Dedifferentiated amniotic fluid mesenchymal stem cell (primary cell): ENCODE data around the gene ANKRD24.
"Not testable (repeated sequence)": the region's sequence is repeated elsewhere in the genome, so short reads cannot be mapped to it uniquely, and the experiment has no call there.

ENCODE experiments used
- DNase-seq: peaks from one replicate; pipeline ENCODE4 v3.0.0-alpha.2; 2016; ENCODE audit errors: extremely low spot score

ANKRD24 gene

DNA sequence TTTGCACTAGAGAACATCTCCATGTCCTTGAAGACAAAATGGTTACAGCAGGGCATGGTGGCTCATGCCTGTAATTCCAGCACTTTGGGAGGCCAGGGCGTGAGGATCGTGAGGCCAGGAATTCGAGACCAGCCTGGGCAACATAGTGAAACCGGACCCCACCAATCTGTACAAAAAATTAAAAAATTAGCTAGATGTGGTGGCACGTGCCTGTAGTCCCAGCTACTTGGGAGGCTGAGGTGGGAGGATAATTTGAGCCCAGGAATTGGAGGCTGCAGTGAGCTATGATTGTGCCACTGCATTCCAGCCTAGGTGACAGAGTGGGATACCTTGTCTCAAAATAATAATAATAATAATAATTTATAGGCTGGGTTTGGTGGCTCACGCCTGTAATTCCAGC is 47.7 kb downstream of the ANKRD24 start:
- not testable (repeated sequence) for DNase-seq

- not testable (repeated sequence) for DNase-seq
Measured at GRCh38 chr19:4231521-4231920, 49.0 kb downstream of the ANKRD24 start.

DNA sequence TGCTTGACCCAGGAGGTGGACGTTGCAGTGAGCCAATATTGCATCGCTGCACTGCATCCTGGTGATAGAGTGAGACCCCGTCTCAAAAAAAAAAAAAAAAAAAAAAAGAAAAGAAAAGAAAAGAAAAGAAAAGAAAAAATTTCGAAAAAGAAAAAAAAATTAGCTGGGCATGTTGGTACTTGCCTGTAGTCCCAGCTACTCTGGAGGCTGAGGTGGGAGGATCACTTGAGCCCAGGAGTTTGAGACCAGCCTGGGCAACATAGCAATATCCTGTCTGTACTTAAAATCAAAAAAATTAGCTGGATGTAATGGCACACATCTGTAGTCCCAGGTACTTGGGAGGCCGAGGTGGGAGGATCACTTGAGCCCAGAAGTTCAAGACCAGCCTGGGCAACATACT is 49.6 kb downstream of the ANKRD24 start:
- not testable (repeated sequence) for DNase-seq

DNA sequence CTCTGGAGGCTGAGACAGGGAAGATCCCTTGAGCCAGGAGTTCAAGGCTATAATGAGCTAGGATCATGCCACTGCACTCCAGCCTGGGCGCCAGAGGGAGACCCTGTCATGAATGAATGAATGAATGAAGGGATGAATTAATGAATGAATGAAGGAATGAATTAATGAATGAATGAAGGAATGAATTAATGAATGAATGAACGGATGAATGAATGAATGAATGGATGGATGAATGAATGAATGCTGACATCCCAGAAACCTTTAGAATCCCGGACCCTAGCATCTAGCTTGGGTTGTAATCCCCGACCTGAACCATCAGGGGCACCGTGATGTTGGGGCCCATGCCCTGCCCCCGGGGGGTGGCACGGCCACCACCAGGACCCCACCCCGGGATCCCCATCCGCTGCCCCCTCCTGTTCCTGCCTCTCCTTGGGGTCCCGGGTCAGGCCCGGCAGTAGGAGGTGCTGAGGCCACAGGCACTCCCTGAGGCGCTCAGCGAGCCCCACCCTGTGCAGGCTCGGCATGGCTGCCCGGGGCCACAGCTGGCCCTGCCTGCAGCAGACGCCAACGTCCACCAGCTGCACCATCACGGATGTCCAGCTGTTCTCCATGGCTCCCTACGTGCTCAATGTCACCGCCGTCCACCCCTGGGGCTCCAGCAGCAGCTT is 50.3 kb downstream of the ANKRD24 start:
- no peak for DNase-seq

- no peak for DNase-seq
Measured at GRCh38 chr19:4233282-4233853, 50.9 kb downstream of the ANKRD24 start.

DNA sequence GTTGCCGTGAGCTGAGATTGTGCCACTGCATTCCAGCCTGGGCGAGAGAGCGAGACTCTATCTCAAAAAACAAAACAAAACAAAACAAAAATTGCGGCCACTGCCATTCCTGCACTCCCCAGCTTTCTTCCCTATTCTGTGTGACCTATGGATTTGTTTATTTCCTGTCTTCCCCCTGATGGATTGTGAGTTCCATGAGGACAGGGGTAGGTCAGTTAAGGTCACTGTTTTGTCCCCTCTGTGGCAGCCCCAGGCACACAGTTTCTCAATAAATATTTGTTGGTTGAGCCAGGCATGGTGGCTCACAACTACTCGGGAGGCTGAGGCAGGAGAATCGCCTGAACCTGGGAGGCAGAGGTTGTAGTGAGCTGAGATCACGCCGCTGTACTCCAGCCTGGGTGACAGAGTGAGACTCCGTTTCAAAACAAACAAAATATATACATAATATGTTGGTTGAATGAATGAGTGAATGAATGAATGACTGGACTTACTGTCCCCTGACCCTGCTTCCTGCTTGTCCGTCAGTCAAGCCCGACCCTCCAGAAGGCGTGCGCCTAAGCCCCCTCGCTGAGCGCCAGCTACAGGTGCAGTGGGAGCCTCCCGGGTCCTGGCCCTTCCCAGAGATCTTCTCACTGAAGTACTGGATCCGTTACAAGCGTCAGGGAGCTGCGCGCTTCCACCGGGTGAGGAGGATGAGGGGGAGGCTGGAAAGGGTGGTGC is 51.8 kb downstream of the ANKRD24 start:
- no peak for DNase-seq

DNA sequence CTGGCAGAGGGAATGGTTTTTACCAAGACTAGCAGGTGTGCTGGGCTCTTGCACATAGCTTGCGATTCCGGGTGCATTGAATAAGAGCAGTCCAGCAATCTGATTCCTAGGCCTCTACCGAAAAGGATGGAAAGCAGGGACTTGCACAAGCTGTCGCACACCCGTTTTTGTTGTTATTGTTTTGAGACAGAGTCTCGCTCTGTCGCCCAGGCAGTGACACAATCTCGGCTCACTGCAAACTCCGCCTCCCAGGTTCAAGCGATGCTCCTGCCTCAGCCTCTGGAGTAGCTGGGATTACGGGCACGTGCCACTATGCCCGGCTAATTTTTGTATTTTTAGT is 52.3 kb downstream of the ANKRD24 start:
- no peak for DNase-seq

DNA sequence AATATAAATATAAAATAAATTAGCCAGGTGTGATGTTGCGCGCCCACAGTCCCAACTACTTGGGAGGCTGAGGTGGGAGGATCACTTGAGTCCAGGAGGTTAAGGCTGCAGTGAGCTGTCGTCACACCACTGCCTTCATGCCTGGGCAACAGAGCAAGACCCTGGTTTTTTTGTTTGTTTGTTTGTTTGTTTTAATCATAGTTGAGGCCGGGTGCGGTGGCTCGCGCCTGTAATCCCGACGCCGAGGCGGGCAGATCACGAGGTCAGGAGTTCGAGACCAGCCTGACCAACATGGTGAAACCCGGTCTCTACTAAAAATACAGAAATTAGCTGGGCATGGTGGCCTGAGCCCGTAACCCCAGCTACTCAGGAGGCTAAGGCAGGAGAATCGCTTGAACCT is 55.0 kb downstream of the ANKRD24 start:
- not testable (repeated sequence) for DNase-seq

- no peak for DNase-seq
Measured at GRCh38 chr19:4238831-4239230, 56.3 kb downstream of the ANKRD24 start.

DNA sequence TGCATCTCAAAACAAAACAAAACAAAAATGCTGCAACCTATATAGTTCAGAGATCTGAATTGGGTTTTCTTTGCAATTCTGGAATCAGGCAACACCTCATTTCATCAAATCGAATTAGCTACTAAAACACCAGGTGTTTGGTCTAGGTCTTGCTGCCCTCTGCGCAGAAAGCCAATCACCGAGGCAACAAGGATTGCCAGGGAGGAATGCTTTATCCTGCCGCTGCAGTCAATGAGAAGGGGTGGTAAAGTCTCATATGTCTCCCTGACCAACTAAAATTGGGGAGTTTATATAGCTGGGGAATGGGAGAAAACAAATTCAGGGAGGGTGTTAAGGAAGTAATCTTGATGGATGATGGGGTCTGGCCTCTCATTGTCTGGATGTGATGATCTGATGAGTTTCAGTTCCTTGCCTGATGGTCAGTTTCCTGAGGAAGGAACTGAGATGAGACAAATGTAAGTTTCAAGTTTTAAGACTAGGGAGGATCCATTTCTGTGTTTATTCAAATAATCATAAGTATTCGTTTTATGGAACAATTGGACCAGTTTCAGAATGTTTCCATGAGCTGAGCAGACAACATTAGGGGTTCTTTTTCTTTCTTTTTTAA is 59.4 kb downstream of the ANKRD24 start:
- DNase-seq = no peak

DNA sequence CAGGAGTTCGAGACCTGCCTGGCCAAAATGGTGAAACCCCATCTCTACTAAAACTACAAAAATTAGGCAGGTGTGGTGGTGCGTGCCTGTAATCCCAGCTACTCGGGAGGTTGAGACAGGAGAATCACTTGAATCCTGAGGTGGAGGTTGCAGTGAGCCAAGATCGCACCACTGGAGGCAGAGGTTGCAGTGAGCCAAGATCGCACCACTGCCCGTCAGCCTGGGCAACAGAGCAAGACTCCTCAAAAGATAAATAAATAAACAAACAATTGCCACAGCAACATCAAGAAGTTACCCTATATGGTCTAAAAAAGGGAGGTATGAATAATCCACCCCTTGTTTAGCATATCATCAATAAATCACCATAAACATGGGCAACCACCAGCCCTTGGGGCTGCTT is 63.4 kb downstream of the ANKRD24 start:
- not testable (repeated sequence) for DNase-seq

GRCh38 chr19:4246767-4247593 is 64.5 kb downstream of the ANKRD24 start, which contains the start of gene YJU2:
TSS of gene YJU2 (plus strand) at chr19:4247080. CDS start at chr19:4247147, 67 bp downstream.
- DNase-seq = peak; percentile 99

DNA sequence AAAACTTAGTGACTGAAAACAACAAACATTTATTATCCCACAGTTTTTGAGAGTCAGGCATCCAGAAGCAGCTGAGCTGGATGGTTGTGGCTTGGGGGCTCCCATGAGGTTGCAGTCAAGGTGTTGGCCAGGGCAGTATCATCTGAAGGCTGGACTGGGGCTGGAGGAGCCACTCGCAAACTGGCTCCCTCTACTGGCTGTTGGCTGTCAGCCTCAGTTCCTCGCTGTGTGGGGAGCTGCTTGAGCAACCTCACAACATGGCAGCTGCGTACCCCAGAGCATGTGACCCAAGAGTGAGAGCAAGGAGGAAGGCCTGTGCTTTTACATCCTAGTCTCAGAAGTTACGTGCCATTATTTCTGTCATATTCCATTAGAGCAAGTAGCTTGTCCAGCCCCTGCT is 74.1 kb downstream of the ANKRD24 start:
- DNase-seq = no peak

DNA sequence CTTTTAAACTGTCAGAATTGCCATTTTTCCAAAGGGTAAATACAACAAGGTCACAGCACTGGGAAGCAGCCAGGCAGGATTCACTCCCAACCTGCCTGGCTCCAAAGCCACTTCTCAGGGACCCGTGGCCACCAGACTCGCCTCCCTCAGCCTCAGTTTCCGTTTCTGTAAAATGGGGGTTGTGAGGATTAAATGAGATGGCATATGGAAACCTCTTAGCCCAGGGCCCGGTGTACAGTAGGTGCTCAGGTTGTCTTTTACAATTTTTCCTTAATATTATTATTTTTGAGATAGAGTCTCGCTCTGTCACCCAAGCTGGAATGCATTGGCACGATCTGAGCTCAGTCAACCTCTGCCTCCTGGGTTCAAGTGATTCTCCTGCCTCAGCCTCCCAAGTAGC is 74.5 kb downstream of the ANKRD24 start:
- DNase-seq = no peak

GRCh38 chr19:4258181-4258580 is 75.7 kb downstream of the ANKRD24 start:
- DNase-seq = no peak

DNA sequence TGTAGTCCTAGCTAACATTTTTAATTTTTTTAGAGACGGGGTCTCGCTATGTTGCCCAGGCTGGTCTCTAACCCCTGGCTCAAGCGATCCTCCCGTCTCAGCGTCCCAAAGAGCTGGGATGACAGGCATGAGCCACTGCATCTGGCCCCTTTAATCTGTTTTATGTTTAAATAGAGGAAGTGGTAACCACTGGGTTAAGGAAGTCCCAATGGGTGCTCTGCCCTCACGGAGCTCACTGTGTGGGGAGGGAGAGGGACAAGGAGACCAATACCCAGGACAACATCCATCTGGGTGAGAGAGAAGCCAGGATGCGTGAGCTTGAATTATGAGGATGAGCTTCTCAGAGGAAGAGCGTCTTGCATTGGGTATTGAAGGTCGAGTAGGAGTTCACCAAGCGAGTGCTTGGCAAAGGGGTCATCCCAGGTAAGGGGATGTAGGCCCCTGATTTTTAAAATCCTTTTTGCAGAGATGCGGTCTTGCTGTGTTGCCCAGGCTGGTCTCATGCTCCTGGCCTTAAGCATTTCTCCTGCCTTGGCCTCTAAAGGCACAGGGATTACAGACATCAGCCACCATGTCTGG is 78.2 kb downstream of the ANKRD24 start:
- DNase-seq = no peak

DNA sequence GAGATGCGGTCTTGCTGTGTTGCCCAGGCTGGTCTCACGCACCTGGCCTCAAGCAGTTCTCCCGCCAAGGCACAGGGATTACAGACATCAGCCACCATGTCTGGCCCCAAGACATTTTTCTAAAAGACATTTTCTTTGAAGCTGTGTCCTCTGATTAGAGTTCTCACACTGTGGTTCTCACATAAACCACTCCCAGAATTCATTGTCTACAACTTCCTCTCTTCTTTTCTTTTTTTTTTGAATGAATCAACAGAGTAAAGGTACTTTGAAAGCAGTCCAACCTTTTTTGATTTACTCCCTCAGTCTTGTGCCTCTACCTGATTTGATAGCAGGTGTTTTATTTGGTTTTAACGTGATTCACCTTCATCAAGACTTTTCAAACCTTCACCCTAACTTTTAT is 82.3 kb downstream of the ANKRD24 start:
- no peak for DNase-seq

- no peak for DNase-seq
Measured at GRCh38 chr19:4266253-4267000, 83.9 kb downstream of the ANKRD24 start.

DNA sequence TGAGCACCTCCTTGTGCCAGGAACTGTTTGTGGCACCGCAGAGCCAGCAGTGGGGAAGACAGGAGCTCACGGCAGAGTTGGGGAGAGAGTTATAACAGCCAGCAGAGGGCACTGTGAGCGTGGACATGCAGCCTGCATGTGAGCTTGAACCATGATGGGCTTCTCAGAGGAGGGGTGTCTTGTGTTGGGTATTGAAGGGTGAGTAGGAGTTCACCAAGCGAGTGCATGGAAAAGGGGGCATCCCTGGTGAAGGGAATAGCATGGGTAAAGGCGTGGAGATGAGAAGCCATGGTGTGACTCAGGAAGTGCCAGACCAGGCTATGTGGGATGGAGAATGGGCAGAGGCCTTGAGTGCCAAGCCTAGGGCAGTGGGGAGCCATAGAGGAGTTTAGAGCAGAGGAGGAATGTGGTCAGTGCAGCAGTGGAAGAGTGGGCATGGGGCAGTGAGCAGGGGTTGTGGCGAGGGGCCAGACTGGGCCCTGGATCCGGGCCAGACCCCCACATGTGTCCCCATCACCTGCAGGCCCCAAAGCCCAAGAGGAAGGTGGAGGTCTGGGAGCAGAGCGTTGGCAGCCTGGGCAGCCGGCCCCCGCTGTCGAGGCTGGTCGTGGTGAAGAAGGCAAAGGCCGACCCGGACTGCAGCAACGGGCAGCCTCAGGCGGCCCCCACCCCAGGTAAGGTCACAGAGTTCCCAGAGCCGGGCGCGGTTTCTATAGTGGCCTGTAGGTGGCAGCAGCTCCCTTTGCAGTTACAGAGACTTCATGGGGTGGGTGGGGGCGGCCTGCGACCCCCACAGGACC is 84.8 kb downstream of the ANKRD24 start:
- no peak for DNase-seq
